GM21360 (cell line): ENCODE results near the gene ADCY2.

Experiments used
- ATAC-seq: cut with Tn5 transposase; IDR thresholded peaks from one replicate; pipeline ENCODE4 v1.9.1; 2021; ENCODE audit warnings: mild to moderate bottlenecking, moderate library complexity; ENCODE audit not compliant: unreplicated experiment

Gene ADCY2

DNA sequence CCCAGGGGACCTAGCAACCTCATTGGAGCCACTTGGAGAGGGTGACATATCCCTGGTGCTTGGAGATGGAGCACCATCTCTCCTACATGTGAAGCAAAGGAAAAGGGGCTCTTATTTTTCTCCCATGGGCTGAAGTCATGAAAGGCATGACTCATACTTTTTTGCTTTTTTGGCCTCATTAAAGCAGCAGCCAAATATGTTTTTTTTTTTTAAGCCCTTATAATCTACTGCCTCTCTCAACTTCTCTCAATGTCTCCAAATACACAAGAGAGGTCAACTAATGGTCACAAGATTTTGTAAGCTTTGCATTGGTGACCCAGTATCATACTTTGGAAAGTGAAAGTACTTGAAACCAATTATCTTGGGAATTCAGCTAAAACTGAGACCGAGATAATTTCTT lies 456.6 kb downstream of the ADCY2 start:
- ATAC-seq, result no peak

DNA sequence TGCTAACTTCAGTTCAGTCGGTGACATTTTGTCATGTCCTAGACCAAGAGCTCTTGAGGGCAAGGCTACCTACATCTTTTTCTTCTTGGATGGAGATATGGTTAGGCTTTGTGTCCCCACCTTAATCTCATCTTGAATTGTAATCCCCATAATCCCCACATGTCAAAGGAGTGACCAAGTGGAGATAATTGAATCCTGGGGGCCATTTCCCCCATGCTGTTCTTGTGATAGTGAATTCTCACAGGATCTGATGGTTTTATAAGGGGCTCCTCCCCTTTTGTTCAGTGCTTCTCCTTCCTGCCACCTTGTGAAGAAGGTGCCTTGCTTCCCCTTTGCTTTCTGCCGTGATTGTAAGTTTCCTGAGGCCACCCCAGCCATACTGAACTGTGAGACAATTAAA lies 457.1 kb downstream of the ADCY2 start:
- no peak for ATAC-seq

DNA sequence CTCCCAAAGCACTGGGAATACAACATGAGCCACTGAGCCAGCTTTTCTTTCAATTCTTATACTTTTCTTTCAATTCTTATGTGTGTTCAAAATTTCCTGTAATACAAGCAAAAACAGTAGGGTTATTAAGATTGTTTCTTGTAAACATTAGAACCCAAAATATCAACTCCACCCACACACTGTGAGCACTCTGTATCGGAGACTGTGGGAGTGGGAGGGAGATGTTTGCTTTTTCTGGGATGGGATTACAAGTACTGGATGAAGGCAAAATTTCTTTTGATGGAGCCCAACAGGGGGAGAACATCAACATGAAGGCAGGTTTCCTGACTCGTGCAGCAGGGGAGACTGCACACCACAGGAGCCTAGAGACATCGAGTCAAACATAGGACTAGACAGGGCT lies 459.7 kb downstream of the ADCY2 start:
- no peak for ATAC-seq

- no peak for ATAC-seq
Measured at GRCh38 chr5:7856855-7857254, 460.9 kb downstream of the ADCY2 start.

DNA sequence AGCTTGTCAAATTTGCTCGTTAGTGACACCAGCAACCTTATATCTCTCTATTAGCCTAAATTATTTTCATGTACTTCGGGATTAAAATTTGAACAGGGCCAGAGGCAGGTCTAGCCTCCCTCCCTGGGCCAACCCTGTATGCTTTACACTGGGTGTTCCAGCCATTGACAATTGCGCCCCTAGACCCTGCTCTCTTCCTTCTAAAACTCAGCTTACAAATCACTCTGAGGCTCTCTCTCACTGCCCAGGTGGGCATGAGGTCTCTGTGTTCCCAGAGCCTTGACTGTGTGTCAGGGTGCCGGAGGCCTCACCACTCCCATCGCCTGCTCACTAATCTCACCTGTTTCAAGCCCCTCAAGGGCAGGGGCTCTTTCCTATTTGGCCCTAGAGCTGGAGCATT lies 461.4 kb downstream of the ADCY2 start:
- ATAC-seq, result no peak

- ATAC-seq, result no peak
Measured at GRCh38 chr5:7857926-7858632, 462.1 kb downstream of the ADCY2 start.

- no peak for ATAC-seq
Measured at GRCh38 chr5:7866196-7866595, 470.3 kb downstream of the ADCY2 start.

DNA sequence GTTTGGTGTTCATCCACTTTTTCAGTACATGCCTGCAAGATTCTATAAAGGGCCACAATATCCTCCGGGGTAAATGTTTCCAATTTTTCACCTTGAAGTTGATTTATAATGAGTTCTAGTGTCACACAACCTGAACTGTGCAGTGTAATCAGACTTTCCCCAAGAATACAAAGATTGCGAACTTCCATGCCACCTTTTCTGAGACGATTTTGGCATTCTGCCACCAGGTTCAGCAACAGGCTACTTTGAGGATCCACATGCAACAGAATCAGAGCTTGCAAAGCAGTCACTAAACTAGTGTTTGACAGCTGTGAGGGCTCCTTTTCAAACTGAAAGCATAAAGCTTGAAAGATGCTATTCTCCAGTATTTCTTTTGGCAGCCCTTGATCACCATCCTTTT lies 471.3 kb downstream of the ADCY2 start:
- ATAC-seq, result no peak

- no peak for ATAC-seq
Measured at GRCh38 chr5:7868427-7868772, 472.5 kb downstream of the ADCY2 start.

DNA sequence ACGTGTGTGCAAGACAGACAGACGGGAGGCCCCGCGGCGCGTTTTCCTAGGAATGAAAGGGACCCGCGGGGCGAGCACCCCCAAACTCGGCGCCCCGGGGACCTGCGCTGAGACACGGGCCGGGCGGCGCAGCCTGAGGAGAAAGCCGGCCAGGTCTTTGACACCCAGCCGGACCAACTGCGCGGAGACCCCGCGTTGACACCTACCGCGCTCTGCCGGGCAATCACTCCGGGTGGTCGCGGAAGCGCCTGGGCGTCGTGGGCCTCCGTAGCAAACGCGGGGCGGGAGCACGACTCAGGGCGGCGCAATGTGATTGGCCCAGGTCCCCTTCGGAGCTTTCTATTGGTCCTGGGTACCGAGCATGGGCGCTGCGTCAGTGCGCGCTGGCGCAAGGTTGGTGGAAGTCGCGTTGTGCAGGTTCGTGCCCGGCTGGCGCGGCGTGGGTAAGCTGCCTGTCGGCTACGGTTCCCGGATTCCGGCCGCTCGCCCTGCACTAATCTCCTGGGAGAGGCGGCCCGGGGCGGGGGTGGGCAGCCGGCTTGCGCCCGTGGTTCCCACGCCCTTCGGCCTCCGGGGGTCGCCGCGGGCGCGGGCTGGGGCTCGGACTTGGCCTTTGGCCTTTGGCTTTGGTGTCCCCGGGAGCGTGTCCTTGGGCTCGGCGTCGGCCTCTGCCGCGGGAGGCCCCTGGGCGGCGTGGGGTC lies 473.0 kb downstream of the ADCY2 start, which contains the start of the genes FASTKD3 and MTRR:
TSS of gene FASTKD3 (minus strand) at position 259 of the 701 bp plus-strand sequence. CDS start 948 bp downstream, outside the sequence.
TSS of gene MTRR (plus strand) at position 376 of the 701 bp plus-strand sequence. CDS start 1,647 bp downstream, outside the sequence.
- ATAC-seq, result peak; percentile 99

- peak; percentile 26 for ATAC-seq
Measured at GRCh38 chr5:7869474-7870136, 473.7 kb downstream of the ADCY2 start.

DNA sequence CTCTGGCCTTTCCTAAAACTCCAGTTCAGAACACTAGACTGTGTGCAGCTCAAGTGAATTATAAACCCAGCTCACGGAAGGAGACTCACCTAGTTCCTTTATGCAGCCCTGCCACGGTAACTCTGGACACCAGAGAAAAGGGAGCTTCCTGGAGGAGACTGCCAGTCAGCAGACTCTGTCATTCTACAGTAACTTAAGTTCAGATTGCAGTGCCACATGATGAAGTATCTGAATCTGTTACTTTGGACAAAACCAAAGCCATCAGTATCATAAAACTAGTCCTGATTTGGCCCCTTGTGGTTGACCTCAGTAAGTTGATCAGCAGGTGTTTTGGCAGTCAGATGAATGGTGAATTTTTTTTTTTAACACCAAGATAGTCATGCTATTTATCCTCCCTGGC lies 475.7 kb downstream of the ADCY2 start:
- no peak for ATAC-seq

- no peak for ATAC-seq
Measured at GRCh38 chr5:7872517-7873130, 476.7 kb downstream of the ADCY2 start.

GRCh38 chr5:7873216-7873615 lies 477.3 kb downstream of the ADCY2 start:
- ATAC-seq, result no peak

GRCh38 chr5:7874639-7875038 lies 478.7 kb downstream of the ADCY2 start:
- no peak for ATAC-seq

- no peak for ATAC-seq
Measured at GRCh38 chr5:7875151-7875550, 479.2 kb downstream of the ADCY2 start.

GRCh38 chr5:7876867-7877266 lies 480.9 kb downstream of the ADCY2 start:
- peak; percentile 47 for ATAC-seq

DNA sequence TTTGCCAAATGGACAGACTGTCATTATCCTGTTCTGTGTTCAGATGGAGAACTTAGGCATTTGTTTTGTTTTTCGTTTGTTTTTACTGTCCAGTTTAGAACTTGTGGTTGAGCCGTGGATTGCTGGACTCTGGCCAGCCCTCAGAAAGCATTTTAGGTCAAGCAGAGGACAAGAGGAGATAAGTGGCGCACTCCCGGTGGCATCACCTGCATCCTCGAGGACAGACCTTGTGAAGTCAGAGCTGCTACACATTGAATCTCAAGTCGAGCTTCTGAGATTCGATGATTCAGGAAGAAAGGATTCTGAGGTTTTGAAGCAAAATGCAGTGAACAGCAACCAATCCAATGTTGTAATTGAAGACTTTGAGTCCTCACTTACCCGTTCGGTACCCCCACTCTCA lies 481.9 kb downstream of the ADCY2 start:
- no peak for ATAC-seq

GRCh38 chr5:7878381-7878873 lies 482.5 kb downstream of the ADCY2 start:
- peak; percentile 97 for ATAC-seq
